GM21723 (cell line): Measurements from ENCODE around the gene UCK1.
A peak's percentile ranks its signal among the peaks of the same experiment; 100 is the strongest.
"Not testable (repeated sequence)": the region's sequence is repeated elsewhere in the genome, so short reads cannot be mapped to it uniquely, and the experiment has no call there.

Experiments
- ATAC-seq: cut with Tn5 transposase; IDR thresholded peaks from one replicate; pipeline ENCODE4 v1.9.1; 2021; ENCODE audit warnings: mild to moderate bottlenecking, moderate library complexity; ENCODE audit not compliant: unreplicated experiment

The UCK1 gene

DNA sequence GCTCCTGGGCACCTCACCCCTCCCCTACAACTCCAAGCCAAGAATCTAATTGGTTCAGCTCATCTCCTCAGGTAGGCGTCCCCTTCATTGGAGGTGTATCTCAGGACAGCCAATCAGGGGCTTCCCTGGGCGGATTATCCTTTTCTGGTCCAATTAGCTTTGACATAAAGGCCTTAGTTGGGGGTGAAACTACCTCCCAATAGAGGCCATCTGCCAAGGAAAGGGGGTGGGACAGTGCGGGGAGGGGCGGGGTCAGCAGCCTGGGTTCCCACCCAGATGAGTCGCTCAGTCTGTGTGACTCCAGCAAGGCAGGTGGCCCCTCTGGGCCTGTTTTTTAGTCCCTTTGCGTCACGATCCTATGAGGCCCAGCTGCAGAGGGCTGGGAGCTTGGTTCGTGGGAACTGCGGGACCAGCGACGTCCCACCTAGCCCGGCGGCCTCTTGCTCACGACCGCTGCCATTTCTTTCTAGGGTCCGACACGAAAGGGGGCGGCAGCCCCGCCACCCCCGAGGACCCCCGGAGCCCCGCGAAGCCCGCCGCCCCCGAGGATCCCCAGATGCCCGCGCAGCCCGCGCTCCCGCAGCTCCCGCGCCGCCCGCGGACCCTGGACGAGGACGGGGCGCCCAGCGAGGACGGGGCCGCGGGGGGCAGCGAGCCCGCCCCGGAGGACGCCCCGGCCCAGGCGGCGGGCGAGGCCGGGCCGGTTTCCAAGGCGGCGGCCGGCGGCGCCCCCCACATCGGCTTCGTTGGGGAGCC, 23.2 kb upstream of the UCK1 start:
- no peak for ATAC-seq

DNA sequence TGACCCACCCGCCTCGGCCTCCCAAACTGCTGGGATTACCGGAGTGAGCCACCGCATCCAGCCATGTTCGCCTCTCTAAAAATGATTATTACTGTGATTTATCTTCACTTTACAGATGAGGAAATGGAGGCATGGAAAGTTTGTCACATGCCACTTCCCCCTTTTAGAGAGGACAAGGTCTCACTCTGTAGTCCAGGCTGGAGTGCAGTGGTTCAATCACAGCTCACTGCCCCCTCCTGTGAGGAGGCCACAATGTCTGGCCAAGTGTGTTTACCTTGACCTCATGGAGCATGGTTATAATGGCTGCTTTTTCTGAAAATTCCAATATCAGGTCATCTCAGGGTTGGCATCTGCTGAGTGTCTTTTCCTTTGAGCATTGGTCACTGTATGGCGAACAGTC, 21.0 kb upstream of the UCK1 start:
- ATAC-seq = no peak

DNA sequence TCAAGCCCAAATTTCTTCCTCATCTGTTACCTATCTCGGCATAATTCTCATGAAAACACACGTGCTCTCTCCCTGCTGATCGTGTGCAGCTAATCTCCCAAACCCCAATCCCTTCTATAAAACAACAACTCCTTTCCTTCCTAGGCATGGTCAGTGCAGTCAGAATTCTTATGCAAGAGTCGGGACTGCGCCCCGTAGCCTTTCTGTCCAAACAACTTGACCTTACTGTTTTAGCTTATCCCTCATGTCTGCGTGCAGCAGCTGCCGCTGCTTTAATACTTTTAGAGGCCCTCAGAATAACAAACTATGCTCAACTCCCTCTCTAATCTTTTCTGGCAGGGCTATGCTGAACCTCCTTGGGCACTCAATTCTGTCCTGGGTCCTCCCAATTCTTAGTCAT, 19.4 kb upstream of the UCK1 start:
- ATAC-seq = not testable (repeated sequence)

DNA sequence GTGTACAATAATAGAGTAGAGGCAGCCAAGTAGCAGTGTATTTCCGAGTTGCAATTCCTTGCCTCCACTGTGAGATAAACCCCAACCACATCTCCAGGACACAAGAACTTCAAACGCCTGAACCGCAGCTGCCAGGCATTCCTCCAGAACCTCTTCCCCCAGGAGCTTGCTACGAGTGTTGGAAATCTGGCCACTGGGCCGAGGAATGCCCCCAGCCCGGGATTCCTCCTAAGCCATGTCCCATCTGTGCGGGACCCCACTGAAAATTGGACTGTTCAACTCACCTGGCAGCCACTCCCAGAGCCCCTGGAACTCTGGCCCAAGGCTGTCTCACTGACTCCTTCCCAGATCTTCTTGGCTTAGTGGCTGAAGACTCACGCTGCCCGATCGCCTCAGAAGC, 18.1 kb upstream of the UCK1 start:
- not testable (repeated sequence) for ATAC-seq

DNA sequence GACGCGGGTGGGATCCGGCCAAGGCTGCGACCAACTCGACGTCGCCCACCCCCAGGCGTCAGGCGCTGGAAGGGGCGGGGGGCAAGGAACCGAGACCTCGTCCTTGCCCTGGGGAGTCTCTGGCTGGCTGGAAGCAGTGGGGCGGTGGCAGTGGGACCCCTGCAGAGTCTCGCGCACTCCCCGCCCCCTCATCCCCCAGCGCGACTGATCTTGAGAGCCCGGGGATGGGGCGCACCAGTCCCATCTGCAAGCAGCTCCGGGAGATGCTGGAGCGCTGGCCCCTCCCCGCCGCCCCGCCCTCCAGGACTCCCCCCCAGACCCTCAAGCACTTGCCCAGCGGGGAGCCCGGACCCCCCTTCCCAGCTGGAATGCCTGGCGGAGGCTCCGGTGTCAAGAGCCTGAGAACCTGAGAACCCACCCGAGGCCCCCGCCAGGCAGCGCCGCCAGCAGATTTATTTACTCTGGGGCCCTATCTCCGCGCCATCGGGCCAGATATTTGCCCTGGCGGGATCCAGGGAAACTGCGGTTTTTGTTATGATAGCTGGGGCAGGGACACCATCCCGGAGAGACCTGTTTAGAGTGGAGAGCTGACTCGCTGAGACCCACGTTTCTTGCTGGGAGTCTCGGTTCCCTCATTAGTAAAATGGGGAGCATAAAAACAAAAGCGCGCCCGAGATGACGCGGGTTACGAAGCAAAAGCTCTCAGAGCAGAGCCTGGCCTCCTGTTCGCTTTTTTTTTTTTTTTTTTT, 15.4 kb upstream of the UCK1 start:
- ATAC-seq = no peak

DNA sequence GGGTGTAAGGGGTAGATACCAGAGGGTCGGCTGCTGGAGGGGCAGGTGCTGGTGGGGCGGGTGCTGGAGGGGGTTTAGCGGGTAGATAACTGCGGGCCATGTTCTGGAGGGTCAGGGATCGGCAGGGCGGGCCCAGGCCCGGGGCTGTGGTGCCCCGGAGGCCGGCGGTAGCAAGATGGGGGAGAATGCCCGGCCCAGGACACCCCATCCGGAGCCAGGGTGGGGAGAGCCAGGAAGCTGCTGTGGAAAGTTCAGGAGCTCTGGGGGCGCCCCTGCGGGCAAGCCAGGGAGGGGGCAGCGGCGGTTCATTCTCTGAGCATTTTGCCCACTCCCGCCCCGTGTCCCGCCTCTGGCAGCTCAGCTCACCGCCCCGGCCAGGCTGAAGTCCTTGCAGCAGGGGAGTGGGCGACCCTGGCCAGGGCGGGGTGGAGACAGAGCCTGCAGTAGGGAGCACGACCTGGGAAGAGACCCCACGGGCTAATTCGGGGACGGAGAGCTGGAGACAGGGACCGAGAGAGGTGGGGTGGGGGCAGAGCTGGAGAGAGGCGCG, 14.8 kb upstream of the UCK1 start:
- ATAC-seq = no peak

DNA sequence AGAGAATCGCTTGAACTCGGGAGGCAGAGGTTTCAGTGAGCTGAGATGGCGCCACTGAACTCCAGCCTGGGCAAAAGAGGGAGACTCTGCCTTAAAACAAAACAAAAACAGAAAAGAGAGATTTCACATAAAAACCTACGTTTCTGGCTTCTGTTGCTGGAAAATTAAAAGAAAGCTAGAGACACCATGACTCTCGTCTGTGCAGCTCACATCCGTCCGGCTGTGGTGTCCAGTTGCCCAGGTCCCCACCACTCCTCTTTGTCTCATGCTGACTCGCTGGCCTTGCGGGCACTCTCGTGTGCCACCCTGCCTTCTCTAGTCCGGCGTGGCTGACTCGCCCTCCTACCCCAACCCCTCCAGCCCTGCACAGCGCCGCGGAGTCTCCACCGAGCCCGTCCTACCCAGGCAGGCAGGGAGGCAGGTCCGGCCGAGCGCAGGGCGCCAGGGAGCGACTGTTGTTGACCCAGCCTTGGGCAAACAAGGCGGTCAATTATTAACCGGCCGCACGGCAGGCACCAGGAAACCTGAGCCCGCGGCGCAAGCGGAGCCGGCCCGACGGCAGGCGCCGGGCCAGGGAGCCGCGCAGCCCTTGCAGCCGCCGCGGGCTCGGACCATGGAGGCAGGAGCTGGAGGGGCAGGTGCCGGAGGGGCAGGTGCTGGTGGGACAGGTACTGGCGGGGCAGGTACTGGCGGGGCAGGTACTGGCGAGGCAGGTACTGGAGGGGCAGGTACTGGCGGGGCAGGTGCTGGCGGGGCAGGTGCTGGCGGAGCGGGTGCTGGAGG, 14.1 kb upstream of the UCK1 start, which contains the start of gene PRRT1B:
TSS of gene PRRT1B (plus strand) at position 521 of the 783 bp plus-strand sequence. CDS start at position 614, 93 bp downstream.
- no peak for ATAC-seq

DNA sequence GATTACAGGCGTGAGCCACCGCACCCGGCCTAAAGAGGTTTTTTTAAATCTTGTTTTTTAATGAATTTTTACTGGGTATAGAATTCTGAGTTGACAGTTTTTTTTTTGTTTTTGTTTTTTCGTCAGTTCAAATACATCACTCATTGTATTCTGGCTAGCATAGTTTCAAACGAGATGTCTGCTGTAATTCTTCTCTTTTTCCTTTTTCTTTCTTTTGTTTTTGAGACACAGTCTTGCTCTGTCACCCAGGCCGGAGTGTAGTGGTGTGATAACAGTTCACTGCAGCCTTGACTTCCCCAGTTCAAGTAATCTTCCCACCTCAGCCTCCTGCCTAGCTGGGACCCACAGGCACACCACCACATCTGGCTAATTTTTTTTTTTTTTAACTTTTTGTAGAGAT, 12.1 kb upstream of the UCK1 start:
- ATAC-seq = no peak

DNA sequence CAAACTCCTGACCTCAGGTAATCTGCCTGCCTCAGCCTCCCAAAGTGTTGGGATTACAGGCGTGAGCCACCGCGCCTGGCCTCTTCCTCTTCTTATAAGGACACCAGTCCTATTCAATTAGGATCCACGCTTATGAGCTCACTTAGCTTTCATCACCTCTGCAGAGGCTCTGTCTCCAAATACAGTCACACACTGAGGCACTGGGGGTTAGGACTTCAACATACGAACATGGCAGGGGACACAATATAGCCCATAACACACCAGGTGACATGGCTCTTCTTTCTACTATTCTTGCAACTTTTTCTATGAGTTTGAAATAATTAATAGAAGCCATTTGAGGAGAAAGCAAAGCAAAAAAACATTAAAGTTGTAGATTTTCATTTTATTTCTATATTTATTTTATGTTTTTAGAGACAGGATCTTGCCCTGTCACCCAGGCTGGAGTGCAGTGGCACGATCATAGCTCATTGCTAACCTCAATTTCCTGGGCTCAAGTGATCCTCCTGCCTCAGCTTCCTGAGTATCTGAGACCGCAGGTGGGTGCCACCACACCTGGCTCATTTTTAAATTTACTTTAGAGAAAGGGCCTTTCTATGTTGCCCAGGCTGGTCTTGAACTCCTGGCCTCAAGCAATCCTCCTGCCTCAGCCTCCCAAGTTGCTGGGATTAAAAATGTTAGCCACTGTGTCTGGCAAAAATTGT, 8.3 kb upstream of the UCK1 start:
- no peak for ATAC-seq

DNA sequence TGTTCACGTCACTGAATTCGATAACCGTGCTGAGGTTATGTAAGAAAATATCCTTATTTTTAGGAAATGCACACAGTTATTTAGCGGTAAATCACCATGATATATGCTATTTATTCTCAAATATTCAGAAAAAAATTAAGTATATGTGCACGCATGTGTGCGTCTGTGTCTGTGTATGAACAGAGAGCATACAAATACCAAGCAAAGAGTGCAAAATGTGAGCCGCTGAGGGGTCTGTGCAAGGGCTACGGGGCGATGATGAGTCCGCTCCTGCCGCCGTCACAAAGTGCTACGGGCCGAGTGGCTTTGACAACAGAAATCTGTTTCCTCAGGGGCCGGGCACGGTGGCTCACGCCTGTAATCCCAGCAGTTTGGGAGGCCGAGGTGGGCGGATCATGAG, 6.9 kb upstream of the UCK1 start:
- ATAC-seq = no peak

DNA sequence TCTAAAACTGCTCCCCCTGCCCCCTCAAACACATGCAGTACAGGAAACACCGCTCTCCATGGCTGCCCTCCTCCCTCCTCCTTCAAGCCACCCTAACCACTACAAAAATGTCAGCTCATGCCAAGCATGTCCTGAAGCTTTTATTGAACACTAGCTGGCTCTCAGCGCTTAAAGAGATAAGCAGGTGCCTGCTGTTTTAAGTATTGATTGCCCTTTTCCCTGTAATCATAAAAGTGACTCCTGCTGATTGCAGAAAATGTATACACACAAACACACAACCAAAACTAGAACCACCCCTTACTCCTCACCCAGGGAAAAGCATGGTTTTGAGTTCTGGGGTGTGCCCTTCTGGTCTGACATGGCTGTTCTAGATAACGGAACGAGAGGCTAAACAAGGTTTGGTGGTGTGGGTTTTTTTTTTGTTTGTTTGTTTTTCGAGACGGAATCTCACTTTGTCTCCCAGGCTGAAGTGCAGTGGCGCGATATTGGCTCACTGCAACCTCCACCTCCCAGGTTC, 3.7 kb upstream of the UCK1 start:
- no peak for ATAC-seq

DNA sequence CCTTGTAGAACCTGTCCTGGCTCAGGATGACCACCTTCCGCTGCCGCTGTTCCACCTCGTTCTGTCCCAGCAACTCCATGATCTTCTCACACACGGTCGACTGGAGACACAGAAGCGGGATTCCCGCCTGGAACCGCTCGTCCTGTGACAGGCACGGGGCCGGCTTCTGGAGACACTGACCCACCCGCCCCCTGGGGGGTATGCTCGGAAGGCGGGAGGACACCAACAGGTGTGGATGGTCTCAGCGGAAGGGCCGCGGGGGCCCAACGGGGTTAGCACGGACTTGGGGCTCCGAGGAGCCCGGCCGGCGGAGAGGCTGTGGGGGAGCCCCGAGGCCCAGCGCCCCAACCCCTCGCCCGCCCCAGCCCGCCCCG, 530 bp downstream of the UCK1 start:
- ATAC-seq = peak; percentile 26

DNA sequence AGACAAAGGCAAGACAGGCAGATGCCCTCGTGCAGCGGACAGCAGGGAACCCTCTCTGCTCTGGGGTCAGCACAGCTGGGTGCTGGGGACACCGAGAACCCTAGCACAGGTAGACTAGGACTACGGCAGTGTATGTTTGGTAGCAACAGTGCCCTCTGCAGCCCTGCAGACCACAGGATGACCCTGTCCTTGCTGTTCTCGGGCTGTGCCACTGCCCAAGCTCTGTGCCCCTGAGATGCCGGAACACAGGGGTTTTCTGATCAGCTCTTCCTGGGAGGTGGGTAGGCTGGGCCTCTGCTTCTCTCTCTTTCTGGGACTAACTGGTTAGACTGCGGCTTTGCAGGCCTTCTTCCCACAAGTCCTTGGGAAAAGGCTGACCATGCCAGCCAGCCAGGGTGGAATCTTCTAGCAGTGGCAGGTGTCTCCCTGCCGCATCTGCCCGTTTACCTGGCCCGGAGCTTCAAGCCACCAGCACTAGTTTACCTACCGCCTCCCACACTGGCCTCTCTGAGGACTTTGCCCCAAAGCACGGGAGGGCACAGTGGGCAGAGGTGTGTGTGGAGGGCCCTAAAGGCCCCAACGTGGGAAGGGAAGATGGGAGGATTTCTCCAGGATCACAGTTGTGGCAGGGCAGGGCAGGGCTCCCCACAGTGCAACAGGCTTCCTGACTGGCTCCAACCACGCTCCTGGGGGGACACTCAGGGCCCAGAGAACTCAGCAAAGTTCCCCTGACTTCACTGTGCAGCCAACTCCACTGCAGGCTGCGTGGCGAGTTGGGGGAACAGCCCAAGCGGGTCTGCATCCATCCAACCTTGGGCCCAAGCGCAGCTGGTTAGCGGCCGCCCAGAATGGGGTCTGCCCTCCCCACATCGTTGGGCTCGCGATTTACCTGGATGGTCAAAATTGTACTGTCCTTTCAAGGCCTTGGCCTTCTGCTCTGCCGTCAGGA, 1.2 kb downstream of the UCK1 start:
- no peak for ATAC-seq

DNA sequence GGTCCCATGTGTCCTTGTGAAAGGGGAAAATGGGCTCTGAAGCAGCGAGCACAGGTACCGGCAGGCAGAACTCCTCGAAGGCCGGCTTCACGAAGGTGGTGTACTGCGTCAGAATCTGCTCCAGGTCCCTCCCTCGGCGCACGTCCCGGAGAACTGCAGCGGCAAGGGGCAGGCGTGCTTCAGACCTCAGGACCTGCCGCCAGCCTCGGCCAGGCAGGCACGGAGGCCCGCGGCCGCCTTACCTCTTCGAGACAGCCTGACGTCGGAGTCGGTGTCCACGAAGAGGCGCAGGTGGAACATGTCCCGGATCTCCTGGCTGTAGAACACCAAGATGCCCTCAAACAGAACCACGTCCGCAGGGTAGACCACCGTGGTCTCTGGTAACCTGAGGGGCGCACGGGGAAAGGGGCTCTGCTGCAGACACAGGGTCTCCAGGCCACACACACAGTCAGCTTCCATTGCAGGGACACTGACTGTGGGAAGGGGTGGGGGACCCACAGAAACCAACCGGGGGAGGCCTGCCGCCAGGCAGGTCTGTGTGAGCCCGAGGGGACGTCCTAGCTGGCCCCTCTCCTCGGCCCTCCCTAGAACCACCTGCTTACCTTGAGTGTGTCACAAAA, 2.1 kb downstream of the UCK1 start:
- ATAC-seq = no peak

DNA sequence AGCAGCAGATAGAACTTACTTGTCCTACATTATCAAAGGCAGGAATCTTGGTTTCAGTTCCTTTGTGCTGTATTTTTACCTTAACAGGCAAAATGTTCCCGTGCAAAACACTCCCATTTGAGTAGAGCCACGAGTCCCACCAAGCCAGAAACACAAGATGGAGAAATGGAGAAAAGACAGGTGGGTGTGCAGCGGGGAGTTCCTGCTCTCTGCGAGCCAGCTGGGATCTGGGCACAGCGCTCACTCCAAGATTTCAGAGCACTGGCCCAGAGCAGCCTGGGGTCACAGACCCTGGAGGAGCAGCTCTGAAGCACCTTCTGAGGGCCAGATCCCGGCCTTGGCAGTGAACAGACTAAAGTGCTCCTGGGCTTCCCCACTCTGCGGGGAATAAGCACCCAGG, 2.9 kb downstream of the UCK1 start:
- no peak for ATAC-seq

DNA sequence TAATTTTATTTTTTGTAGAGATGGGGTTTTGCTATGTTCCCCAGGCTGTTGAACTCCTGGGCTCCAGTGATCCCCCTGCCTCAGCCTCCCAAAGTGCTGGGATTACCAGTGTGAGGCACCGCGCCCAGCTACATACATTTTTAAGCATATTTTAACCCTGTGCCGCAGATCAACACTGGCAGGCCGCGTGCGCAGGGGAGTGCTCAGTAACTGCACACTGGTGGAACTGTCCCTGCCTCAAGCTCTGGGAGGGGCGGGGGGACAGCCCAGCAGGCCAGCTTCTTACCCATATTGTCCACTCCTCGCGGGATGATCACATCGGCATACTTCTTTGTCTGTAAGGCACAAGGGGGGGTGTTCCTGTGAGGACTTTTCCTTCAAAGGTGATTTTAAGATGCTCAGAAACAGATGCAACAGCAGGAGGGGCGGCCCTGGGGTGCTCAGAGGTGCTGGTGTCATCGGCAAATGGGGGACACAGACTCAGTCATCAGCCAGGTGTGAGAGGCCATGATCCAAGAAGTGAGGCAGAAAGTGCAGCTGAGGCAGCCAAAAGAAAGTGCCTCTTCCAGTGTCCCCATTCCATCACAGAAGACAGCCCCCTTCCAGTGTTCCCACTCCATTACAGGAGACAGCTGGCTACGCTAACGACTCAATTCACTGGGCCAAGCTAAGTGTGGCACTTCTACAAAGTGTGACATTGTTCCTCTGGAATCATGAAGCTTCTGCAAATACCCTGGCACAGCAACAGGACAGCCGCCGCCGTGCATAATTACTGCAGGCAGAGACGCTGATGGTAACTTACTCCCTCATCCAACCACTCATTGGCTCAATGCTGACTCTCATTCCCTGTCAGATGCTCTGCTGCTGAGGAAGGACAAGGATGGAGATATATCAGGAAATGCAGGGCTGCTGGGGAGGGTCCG, 5.2 kb downstream of the UCK1 start:
- ATAC-seq = no peak

DNA sequence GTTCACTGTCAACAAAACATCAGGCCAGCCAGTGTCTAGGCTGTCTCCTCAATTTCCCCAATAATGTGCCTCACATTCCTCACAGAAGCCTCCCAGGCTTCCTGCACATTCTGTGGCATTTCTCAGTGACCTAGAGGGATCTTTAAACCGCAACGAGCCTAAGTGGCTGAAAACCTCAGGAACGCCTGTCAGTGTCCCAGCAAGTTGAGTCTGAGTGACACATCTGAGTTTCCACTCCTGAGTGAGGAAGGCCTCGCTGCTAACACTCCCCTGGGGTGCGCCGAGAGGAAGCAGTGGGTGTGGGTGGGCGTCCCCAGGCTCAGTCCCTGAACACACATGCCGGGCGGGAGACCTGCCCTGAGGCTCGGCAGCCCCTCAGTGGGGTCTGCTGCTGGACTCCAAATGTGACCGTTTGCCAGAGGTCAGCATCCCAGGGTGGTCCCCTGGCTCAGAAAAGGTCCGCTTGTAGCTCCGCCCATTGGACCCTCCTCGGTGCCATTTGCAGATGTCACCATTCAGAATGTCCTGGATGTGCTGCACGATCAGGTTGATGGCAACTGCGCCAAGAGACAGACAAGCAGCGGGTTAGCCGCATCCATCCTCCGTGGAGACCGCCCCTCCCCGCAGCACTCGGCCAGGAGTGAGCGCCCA, 6.3 kb downstream of the UCK1 start:
- no peak for ATAC-seq
